SH-SY5Y (cell line): ENCODE data around the gene CUL4B.
A peak's percentile ranks its signal among the peaks of the same experiment; 100 is the strongest.

Experiments used
- GATA2 ChIP-seq: IDR thresholded peaks from 2 replicates; pipeline ENCODE4 v1.6.1; 2011; ENCODE audit warnings: mild to moderate bottlenecking, low read depth, low read length
- GATA3 ChIP-seq: IDR thresholded peaks from 2 replicates; pipeline ENCODE4 v1.6.1; 2011; ENCODE audit warnings: low read depth, mild to moderate bottlenecking, low read length, moderate library complexity

- TF ChIP-seq GATA3 (no peak), GATA2 (0 out of 2 replicates have a peak, but pooled peaks have one; percentile 4)
Observed at GRCh38 chrX:120603707-120604360, 43.1 kb upstream of the CUL4B start, which contains the start of gene MCTS1.
